ENCODE data around the gene EPHA8. TPM values are rescaled to one million over a fixed set of nuclear protein-coding genes. Genes with fewer than 3 reads are reported as not detected.
A peak's percentile ranks its signal among the peaks of the same experiment; 100 is the strongest.

EPHA8 gene
- polyA plus RNA-seq, 1 experiment, result not detected

DNA sequence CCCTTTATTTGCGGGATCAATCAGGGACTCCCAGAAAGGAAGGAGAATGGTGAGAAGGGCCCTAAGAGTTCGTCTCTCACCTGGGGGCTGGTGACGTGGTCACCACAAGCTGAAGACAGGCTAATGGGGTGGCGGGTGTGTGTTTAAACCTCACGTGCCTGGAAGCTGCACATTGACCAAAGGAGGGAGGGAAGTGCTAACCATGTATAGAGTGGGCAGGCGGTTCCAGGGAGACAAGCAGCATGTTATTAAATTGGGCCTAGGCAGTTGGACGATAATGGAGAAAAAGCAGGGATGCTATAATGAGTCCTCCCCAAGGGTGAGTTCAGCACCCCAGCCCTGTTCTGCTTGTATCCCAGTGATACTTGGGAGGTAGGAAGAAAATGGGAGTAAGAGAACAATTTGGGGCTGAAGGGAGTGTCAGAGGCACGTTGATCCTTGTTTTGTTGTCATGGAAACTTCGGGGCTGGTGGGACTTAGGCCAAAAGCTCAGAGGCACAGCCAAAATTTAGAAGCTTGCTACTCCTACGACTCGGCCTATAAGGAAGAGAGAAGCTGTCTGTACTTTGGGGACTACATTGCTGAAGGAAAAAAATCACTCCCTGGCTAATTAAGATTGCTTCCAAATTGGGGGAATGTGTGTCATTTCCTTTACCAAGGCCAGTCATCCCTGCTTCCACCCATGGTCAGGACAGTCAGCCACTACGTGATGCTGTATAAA, 33.2 kb upstream of the EPHA8 start:
- Histone ChIP-seq H3K27me3 (ENCODE audit: control insufficient read depth, insufficient read depth, low read length) (no peaks in the 10 kb centered on the region), H3K4me3 (ENCODE audit: low read depth, low read length) (no peak overlapping the region), H3K36me3 (ENCODE audit: control insufficient read depth, insufficient read depth, low read length) (peaks cover 7% of the 10 kb centered on the region; the same call in 1 of the 2 replicates)
- ChIA-PET POLR2A (no interaction called here), CTCF (interaction anchor here (2.6 kb wide), 1 partner anchor 109 kb away, joined by 12 read pairs; no protein-coding TSS in a partner anchor)
- DNase-seq (ENCODE audit: low read depth), result peak; percentile 17
- TF ChIP-seq, protein P1, sequence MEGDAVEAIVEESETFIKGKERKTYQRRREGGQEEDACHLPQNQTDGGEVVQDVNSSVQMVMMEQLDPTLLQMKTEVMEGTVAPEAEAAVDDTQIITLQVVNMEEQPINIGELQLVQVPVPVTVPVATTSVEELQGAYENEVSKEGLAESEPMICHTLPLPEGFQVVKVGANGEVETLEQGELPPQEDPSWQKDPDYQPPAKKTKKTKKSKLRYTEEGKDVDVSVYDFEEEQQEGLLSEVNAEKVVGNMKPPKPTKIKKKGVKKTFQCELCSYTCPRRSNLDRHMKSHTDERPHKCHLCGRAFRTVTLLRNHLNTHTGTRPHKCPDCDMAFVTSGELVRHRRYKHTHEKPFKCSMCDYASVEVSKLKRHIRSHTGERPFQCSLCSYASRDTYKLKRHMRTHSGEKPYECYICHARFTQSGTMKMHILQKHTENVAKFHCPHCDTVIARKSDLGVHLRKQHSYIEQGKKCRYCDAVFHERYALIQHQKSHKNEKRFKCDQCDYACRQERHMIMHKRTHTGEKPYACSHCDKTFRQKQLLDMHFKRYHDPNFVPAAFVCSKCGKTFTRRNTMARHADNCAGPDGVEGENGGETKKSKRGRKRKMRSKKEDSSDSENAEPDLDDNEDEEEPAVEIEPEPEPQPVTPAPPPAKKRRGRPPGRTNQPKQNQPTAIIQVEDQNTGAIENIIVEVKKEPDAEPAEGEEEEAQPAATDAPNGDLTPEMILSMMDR (IDR thresholded peaks at IDR 0.05; ENCODE audit: insufficient read depth, low read depth, low read length), result no peak

DNA sequence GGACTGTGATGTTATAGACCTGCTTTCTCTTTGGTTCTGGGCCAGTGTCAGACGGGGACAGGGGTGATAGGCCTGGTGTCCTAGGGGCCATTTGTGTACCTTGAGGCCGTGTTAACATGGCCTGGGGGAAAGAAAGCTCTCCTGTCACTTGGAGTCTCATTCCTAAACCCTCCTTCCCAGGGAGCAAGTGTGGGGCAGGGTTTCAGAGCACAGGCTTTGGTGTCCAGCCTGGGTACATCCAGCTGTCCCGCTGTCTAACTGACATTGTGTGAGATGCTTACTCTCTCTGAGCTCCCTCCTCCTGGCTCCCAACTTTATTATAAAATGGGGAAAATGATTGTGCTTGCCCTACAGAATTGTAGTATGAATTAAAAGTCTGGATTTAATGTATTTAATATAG, 32.6 kb upstream of the EPHA8 start:
- no peaks in the 10 kb centered on the region for H3K27me3 ChIP-seq (ENCODE audit: control insufficient read depth, insufficient read depth, low read length)
- ChIA-PET CTCF (interaction anchor here (2.6 kb wide), 1 partner anchor 109 kb away, joined by 12 read pairs; no protein-coding TSS in a partner anchor), POLR2A (no interaction called here)
- H3K36me3 ChIP-seq (ENCODE audit: control insufficient read depth, insufficient read depth, low read length), result peaks cover 6% of the 10 kb centered on the region; the same call in 1 of the 2 replicates
- TF ChIP-seq, protein P1 (IDR thresholded peaks at IDR 0.05; ENCODE audit: insufficient read depth, low read depth, low read length), result no peak
- no peak for DNase-seq (ENCODE audit: low read depth)
- no peak overlapping the region for H3K4me3 ChIP-seq (ENCODE audit: low read depth, low read length)

DNA sequence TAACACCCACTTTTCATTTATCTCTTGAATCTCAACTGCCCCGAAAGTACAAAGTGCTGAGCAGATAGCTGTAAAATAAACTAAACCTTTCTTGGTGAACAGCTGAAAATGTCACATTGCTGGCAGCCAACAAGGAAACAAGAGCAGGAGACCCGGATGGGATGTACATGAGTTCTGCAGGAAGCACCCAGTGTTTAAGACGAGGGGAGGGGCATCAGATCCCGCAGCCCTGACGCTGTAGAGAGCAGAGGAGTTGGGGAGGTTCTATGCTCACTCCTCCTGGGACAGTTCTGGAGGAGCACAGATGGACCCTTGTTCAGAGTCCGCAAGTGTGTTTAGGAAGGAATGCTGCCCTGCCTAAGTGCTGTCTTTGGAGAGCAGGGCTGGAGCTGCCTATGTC, 32.0 kb upstream of the EPHA8 start:
- TF ChIP-seq, protein P1 (IDR thresholded peaks at IDR 0.05; ENCODE audit: insufficient read depth, low read depth, low read length), result no peak
- no peak overlapping the region for H3K4me3 ChIP-seq (ENCODE audit: low read depth, low read length)
- DNase-seq (ENCODE audit: low read depth), result no peak
- H3K36me3 ChIP-seq (ENCODE audit: control insufficient read depth, insufficient read depth, low read length), result peaks cover 5% of the 10 kb centered on the region; the same call in 1 of the 2 replicates
- POLR2A ChIA-PET, result no interaction called here
- H3K27me3 ChIP-seq (ENCODE audit: control insufficient read depth, insufficient read depth, low read length), result no peaks in the 10 kb centered on the region
- CTCF ChIA-PET, result interaction anchor here (1.0 to 2.6 kb wide), 2 partner anchors 110 to 111 kb away, joined by 3 to 12 read pairs; no protein-coding TSS in a partner anchor

DNA sequence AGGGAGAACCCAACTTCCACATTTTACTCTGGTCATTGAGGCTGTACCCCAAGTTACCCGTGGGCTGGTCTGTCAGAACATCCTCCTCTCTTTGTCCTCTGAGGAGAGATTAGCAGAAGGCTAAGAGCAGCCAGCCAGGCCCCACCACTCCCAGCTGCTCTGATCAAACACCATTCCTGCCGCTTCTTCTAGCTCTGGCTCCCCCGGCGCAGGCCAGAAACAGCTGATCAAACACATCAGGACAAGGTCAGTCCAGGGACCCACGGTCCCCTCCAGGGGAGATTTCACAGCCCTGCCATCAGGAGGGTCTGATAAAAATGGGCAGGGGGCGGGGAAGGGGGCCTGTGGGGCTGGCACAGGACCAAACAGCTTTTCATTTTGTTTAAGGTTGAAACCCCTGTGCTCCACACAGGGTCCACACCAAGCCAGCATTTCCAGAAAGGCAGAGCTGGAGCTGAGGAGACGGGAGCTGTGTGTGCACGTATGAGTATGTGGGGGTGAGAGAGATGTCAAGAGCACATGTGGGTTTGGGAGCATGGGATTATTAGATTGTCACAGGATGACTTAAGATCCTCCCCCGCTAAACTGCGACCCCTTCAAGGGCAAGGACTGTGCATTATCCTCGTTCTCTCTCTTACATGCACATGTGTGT, 29.9 kb upstream of the EPHA8 start:
- TF ChIP-seq, protein P1 (IDR thresholded peaks at IDR 0.05; ENCODE audit: insufficient read depth, low read depth, low read length), result no peak
- no peaks in the 10 kb centered on the region for H3K27me3 ChIP-seq (ENCODE audit: control insufficient read depth, insufficient read depth, low read length)
- ChIA-PET CTCF (interaction anchor here (0.6 to 1.4 kb wide), 3 partner anchors 113 to 171 kb away, joined by 3 to 4 read pairs (median 3); no protein-coding TSS in a partner anchor), POLR2A (no interaction called here)
- 0 out of 2 replicates have a peak, but pooled peaks cover 1% of the 10 kb centered on the region for H3K36me3 ChIP-seq (ENCODE audit: control insufficient read depth, insufficient read depth, low read length)
- no peak overlapping the region for H3K4me3 ChIP-seq (ENCODE audit: low read depth, low read length)
- DNase-seq (ENCODE audit: low read depth), result no peak

DNA sequence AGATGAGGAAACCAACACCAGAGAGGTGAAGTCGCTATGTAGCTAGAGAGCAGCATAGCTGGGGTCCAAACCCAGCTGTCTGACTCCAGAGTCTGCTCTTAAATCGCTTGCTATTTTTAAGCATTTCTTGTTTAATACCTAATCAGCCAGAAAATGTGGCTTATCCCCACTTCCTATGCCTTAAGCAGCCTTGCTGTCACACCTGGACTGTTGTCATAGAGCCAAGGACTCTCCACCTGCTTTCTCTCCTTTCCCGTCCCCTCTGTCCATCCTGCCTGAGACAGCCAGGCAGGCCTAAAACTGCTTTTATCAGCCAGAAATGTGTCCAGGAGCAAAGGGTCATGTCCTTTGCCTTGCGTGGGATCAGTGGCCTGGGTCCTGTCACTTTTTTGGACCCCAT, 28.3 kb upstream of the EPHA8 start:
- DNase-seq (ENCODE audit: low read depth), result no peak
- Histone ChIP-seq H3K27me3 (ENCODE audit: control insufficient read depth, insufficient read depth, low read length) (no peaks in the 10 kb centered on the region), H3K36me3 (ENCODE audit: control insufficient read depth, insufficient read depth, low read length) (no peaks in the 10 kb centered on the region), H3K4me3 (ENCODE audit: low read depth, low read length) (no peak overlapping the region)
- TF ChIP-seq, protein P1 (IDR thresholded peaks at IDR 0.05; ENCODE audit: insufficient read depth, low read depth, low read length), result no peak
- CTCF ChIA-PET, result no interaction called here
- POLR2A ChIA-PET, result no interaction called here
